OCI-LY3 (cell line): ENCODE results near the gene USP2.
"Not testable (repeated sequence)": the region's sequence is repeated elsewhere in the genome, so short reads cannot be mapped to it uniquely, and the experiment has no call there.

Source experiments
- H2AFZ ChIP-seq: fragments of 200-600, 300-600 bp; shearing (Covaris generic); 2 replicates; pipeline ENCODE4 v1.6.0; 2014; ENCODE audit warnings: antibody characterized with exemption, low read depth, low read length
- H3K27ac ChIP-seq: fragments of 200-600, 300-600 bp; sonication (generic); 2 replicates; pipeline ENCODE4 v1.5.1; 2014; ENCODE audit warnings: mild to moderate bottlenecking, low read length, moderate library complexity, mixed read lengths
- H3K27me3 ChIP-seq: fragments of 200-600, 300-600 bp; sonication (generic); 2 replicates; pipeline ENCODE4 v1.6.1; 2014; ENCODE audit warnings: low read depth, low read length, mixed read lengths
- H3K36me3 ChIP-seq: fragments of 200-600, 300-600 bp; sonication (generic); replicated peaks from 2 replicates; pipeline ENCODE3; 2014; ENCODE audit warnings: low read depth, low read length, mixed read lengths
- H3K4me1 ChIP-seq: fragments of 300-600, 200-600 bp; sonication (generic); 2 replicates; pipeline ENCODE4 v1.6.1; 2014; ENCODE audit warnings: low read length, mixed read lengths
- H3K4me2 ChIP-seq: fragments of 200-600, 300-600 bp; sonication (generic); 2 replicates; pipeline ENCODE4 v1.6.1; 2014; ENCODE audit warnings: low read length, mixed read lengths
- H3K4me3 ChIP-seq: fragments of 300-600, 200-600 bp; sonication (generic); 2 replicates; pipeline ENCODE4 v1.5.1; 2014; ENCODE audit warnings: antibody characterized with exemption, mild to moderate bottlenecking, low read length, moderate library complexity
- H3K79me2 ChIP-seq: fragments of 300-600, 200-600 bp; shearing (Covaris generic); 2 replicates; pipeline ENCODE4 v1.6.1; 2014; ENCODE audit warnings: mild to moderate bottlenecking, low read length, mixed read lengths
- H3K9ac ChIP-seq: fragments of 300-600, 200-600 bp; shearing (Covaris generic); 2 replicates; pipeline ENCODE4 v1.6.0; 2014; ENCODE audit warnings: mild to moderate bottlenecking, low read length, moderate library complexity
- H3K9me3 ChIP-seq: fragments of 200-600, 300-600 bp; shearing (Covaris generic); 2 replicates; pipeline ENCODE4 v1.6.1; 2014; ENCODE audit warnings: low read length, mixed read lengths; ENCODE audit not compliant: insufficient read depth
- H4K20me1 ChIP-seq: fragments of 200-600, 300-600 bp; sonication (generic); 2 replicates; pipeline ENCODE4 v1.6.1; 2016; ENCODE audit warnings: low read length, mixed read lengths; ENCODE audit not compliant: insufficient read depth
- EZH2phosphoT487 ChIP-seq: fragments of 200-600 bp; shearing (Covaris generic); IDR thresholded peaks from 2 replicates; pipeline ENCODE4 v1.6.1; 2018; ENCODE audit warnings: antibody characterized with exemption, mixed run types, low read depth
- TF ChIP-seq, protein P1 (sequence below): fragments of 200-600, 300-600 bp; sonication (generic); IDR thresholded peaks from 2 replicates; pipeline ENCODE4 v1.5.1; 2014; ENCODE audit warnings: antibody characterized with exemption, low read length, low read depth

USP2 gene

DNA sequence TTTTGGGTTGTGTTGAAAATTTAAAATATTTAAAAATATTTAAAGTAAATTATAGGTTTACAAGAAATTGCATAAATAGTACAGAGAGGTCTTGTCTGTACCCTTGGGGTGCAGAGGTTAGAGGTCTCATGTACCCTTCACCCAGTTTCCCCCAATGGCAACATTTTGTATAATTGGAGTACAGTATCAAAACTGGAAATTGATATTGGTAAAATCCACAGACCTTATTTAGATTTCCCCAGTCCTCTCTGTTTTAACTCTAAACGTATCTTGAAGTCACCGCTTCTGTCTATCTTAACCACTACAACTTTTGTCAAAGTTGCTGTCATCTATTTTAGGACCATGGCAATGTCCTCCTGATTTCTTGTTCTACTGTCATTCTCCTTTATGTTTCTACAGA, 30.6 kb upstream of the USP2 start:
- Histone ChIP-seq H3K4me1 (no peaks in the 10 kb centered on the region), H3K9me3 (no peaks in the 10 kb centered on the region), H4K20me1 (no peaks in the 10 kb centered on the region), H3K27me3 (no peaks in the 10 kb centered on the region), H3K27ac (no peak overlapping the region), H3K4me2 (no peak overlapping the region), H3K36me3 (peaks cover 4% of the 10 kb centered on the region), H3K4me3 (no peak overlapping the region), H2AFZ (no peak overlapping the region), H3K9ac (no peak overlapping the region), H3K79me2 (no peaks in the 10 kb centered on the region)
- TF ChIP-seq, protein P1, sequence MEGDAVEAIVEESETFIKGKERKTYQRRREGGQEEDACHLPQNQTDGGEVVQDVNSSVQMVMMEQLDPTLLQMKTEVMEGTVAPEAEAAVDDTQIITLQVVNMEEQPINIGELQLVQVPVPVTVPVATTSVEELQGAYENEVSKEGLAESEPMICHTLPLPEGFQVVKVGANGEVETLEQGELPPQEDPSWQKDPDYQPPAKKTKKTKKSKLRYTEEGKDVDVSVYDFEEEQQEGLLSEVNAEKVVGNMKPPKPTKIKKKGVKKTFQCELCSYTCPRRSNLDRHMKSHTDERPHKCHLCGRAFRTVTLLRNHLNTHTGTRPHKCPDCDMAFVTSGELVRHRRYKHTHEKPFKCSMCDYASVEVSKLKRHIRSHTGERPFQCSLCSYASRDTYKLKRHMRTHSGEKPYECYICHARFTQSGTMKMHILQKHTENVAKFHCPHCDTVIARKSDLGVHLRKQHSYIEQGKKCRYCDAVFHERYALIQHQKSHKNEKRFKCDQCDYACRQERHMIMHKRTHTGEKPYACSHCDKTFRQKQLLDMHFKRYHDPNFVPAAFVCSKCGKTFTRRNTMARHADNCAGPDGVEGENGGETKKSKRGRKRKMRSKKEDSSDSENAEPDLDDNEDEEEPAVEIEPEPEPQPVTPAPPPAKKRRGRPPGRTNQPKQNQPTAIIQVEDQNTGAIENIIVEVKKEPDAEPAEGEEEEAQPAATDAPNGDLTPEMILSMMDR, result no peak

DNA sequence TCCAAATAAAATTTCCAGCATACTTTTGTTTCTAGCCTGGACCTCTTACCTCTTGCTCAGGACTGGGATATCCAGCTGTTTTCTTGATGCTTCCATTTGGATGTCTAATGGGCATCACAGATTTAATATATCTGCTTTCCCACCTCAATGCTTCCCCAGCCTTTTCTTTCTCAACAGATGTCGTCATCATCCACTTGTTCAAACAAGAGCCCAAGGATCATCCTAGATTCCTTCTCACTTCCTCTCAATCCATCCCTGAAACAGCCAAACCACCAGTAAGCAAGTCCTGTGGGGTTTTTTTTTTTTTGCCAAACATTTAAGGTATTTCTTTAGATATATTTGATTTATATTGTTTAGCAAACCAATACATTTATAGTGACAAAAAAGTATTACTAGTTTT, 29.0 kb upstream of the USP2 start:
- no peak overlapping the region for H3K4me3 ChIP-seq
- no peaks in the 10 kb centered on the region for H3K27me3 ChIP-seq
- H3K9ac ChIP-seq, result no peak overlapping the region
- H3K36me3 ChIP-seq, result peaks cover 4% of the 10 kb centered on the region
- H3K27ac ChIP-seq, result no peak overlapping the region
- TF ChIP-seq EZH2phosphoT487, result no peak
- TF ChIP-seq, protein P1, result no peak
- H3K9me3 ChIP-seq, result no peaks in the 10 kb centered on the region
- no peak overlapping the region for H3K4me2 ChIP-seq
- H3K79me2 ChIP-seq, result no peaks in the 10 kb centered on the region
- H4K20me1 ChIP-seq, result no peaks in the 10 kb centered on the region
- no peak overlapping the region for H2AFZ ChIP-seq
- peaks cover 5% of the 10 kb centered on the region; the same call in 1 of the 2 replicates for H3K4me1 ChIP-seq

DNA sequence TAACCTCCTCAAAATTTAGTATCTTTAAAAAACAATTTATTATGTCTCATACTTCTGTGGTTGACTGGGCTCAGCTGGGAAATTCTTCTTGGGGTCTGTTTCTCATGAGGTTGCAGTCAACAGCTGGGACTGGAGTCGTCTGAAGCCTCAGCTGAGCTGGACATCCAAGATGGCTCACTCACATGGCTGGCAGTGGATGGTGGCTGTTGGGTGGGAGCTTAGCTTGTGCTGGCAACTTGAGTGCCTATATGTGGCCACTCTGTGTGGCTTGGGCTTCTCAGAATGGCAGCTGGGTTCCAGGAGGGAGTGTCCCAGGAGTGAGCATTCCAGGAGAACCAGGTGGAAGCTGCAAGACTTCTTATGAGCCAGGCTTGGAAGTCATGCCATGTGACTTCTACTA, 28.2 kb upstream of the USP2 start:
- Histone ChIP-seq H2AFZ (no peak overlapping the region), H3K27ac (no peak overlapping the region), H3K4me3 (no peak overlapping the region), H3K9me3 (no peaks in the 10 kb centered on the region), H3K4me1 (peaks cover 5% of the 10 kb centered on the region; the same call in 1 of the 2 replicates), H3K27me3 (no peaks in the 10 kb centered on the region), H4K20me1 (no peaks in the 10 kb centered on the region), H3K9ac (no peak overlapping the region), H3K79me2 (no peaks in the 10 kb centered on the region), H3K36me3 (peaks cover 4% of the 10 kb centered on the region), H3K4me2 (no peak overlapping the region)
- TF ChIP-seq EZH2phosphoT487, result no peak
- TF ChIP-seq, protein P1, result no peak

DNA sequence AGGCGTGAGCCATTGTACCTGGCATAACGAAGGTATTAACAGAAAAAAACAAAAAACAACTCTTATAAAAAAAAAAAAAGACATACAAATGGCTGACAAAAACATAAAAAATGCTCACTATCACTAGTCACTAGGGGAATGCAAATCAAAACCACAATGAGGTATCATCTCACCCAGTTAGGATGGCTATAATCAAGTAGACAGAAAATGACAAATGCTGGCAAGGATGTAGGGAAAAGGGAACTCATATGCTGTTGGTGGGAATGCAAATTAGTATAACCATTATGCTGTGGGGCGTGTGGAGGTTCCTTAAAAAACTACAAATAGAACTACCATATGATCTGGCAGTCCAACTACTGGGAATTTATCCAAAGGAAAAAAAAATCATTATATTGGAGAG, 24.5 kb upstream of the USP2 start:
- no peak overlapping the region for H2AFZ ChIP-seq
- H3K4me2 ChIP-seq, result no peak overlapping the region
- peaks cover 5% of the 10 kb centered on the region; the same call in 1 of the 2 replicates for H3K4me1 ChIP-seq
- no peak overlapping the region for H3K27ac ChIP-seq
- H3K9me3 ChIP-seq, result no peaks in the 10 kb centered on the region
- no peak overlapping the region for H3K9ac ChIP-seq
- no peak for TF ChIP-seq EZH2phosphoT487
- TF ChIP-seq, protein P1, result no peak
- no peaks in the 10 kb centered on the region for H3K27me3 ChIP-seq
- H3K4me3 ChIP-seq, result no peak overlapping the region
- H3K36me3 ChIP-seq, result no peaks in the 10 kb centered on the region
- H3K79me2 ChIP-seq, result no peaks in the 10 kb centered on the region
- no peaks in the 10 kb centered on the region for H4K20me1 ChIP-seq

DNA sequence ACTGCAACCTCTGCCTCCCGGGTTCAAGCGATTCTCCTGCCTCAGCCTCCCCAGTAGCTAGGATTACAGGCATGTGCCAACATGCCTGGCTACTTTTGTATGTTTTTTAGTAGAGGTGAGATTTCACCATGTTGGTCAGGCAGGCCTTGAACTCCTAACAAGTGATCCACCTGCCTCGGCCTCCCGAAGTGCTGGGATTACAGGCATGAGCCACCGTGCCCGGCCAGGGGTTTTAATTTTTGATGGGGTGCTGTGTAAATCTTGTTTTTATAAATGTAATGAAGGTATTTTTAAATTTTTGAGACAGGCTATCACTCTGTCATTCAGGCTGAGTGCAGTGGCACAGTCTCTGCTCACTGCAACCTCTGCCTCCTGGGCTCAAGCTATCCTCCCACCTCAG, 24.0 kb upstream of the USP2 start:
- not testable (repeated sequence) for H3K4me3 ChIP-seq, H3K79me2 ChIP-seq, H2AFZ ChIP-seq, H3K27ac ChIP-seq, H3K9ac ChIP-seq, H3K36me3 ChIP-seq, H3K4me1 ChIP-seq, H3K9me3 ChIP-seq, H3K4me2 ChIP-seq, H3K27me3 ChIP-seq, H4K20me1 ChIP-seq
